Activated CD8-positive, alpha-beta memory T cell treated with anti-CD3 and anti-CD28 coated beads for 48 hours (primary cell): ENCODE results near the gene RECQL.
"Not testable (repeated sequence)": the region's sequence is repeated elsewhere in the genome, so short reads cannot be mapped to it uniquely, and the experiment has no call there.

Source experiments
- DNase-seq, 3 experiments: peaks; one replicate each; pipeline ENCODE4 v3.0.0-alpha.2; 2020; ENCODE audit warnings: low read depth in 2 of 3, low spot score in 2 of 3

RECQL gene

GRCh38 chr12:21505888-21506287 lies 4.5 kb upstream of the RECQL start:
- DNase-seq, result no peak

- DNase-seq, result no peak
Measured at GRCh38 chr12:21502872-21503271, 1.4 kb upstream of the RECQL start.

DNA sequence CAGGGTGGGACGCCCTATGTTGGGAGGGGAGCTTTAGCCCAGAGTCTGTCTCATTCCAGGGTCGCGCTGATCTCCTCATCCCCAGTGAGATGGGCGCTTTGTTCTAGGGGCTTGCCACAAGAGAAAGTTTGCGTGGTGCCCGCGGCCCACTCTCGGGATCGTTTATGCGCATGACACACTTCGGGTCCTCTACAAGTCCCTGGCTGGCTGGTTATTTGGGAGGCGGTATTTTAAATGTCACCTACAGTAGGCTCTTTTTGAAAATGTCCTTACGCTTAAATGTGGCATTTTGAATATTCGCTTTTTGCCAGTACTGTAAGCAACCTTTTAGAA lies 695 bp upstream of the RECQL start:
- peak in 1 of 3 experiments; percentile 21 for DNase-seq

DNA sequence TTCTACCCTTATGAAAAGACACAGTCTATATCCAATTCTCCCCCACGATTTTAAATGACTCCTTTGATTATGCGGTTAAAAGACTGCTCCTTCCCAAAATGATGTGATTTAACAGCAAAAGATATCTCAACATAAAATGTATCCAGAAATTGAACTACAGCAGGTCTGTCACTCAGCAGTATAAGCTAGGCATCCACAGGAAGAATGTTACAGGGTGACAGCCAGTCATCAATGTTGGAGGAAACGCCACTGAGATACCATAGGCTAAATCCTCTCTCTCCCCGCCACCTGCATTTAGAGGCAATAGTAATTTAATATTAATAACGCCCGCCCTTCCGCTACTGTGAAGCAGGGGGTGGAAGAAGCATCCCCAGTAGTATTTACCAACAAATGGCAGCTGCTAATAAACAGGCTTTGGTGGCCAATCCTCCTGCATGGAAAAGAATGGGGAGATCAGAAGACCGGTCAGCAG lies 613 bp downstream of the RECQL start:
- DNase-seq, result no peak

- no peak for DNase-seq
Measured at GRCh38 chr12:21499765-21500164, 1.7 kb downstream of the RECQL start.

- no peak for DNase-seq
Measured at GRCh38 chr12:21485998-21486397, 15.4 kb downstream of the RECQL start.

- no peak for DNase-seq
Measured at GRCh38 chr12:21483531-21483930, 17.9 kb downstream of the RECQL start.

DNA sequence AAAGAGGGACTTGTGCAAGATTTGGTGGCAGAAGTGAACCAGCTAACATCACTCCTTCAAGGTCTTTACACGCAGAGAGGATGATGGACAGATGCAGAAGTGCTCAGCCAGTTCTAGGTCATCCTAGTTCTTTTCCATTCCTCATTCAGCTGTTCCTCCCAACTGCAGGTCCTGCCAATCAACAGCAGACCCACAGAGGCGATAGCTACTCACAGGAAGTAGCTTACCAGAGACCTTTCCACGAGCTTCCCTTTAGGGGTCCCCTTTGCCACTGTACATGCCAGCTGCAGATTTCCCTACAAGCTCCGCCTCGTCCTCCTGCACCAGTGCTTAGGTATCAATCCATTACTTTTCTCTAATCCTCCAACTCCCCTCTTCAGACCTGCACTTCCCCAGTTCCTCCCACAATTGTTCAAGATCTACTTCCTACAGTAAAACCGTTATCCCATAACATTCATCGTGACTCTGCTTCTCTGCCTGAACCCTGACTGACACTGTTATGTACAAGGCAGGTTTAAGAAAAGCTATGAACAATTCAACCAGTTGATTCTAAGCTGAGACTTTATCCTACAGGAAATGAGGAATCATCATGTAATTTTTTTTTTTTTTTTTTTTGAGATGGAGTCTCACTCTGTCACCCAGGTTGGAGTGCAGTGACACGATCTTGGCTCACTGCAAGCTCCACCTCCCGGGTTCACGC lies 22.5 kb downstream of the RECQL start:
- DNase-seq, result no peak

GRCh38 chr12:21476949-21477348 lies 24.5 kb downstream of the RECQL start:
- no peak for DNase-seq

DNA sequence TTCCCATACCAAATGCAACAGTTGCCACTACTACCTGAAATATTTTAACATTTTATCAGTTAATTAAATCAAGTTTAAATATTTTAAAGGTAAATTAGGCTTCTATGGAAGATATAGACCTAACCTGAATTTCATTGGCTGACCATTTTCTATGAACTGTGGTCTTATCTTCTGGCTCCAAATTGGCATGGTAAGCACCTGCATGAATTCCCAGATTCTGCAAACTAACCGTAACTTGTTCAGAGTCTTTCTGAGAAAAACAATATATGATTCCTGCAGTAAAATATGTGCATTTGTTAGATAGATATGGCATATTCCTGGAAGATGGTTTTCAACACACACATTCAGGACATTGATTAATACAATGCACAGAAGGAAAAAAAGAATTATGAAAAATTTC lies 25.9 kb downstream of the RECQL start:
- no peak for DNase-seq

- DNase-seq, result no peak
Measured at GRCh38 chr12:21472197-21472823, 29.1 kb downstream of the RECQL start.

- no peak for DNase-seq
Measured at GRCh38 chr12:21471294-21471693, 30.1 kb downstream of the RECQL start.

DNA sequence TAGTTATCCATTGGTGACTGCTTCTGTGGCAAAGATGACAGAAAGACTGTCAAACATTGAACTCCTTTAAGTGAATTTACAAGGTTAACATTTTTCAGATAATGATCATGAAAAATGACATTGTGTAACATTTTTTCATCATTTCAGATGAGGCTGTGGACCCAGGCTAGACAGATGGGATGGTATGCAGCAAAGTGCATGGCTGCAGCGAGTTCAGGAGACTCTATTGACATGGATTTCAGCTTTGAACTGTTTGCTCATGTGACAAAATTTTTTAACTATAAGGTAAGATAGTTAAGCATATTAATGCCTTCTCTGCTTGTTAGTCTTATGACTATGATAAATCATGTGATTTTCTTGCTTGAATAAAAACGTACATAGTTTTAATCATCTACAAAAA lies 34.1 kb downstream of the RECQL start:
- not testable (repeated sequence) for DNase-seq

DNA sequence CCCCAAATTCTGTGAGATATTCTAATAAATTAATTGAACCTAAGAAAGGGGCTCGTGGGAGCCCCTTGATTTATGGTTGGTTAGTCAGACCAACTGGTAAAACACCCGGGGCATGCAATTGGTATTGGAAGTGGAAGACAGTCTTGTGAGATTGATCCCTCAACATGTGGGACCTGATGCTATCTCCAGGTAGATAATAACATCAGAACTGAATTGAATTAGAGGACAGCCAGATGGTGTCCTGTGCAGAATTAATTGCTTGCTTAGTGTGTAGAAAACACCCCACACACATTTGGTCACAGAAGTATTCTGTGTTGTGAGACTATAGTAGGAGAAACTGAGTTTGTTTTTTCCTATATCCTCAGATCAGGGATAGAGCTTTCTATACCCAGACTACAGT lies 42.0 kb downstream of the RECQL start:
- no peak for DNase-seq

GRCh38 chr12:21456291-21456780 lies 45.1 kb downstream of the RECQL start:
- DNase-seq, result peak in 1 of 3 experiments; percentile 11

DNA sequence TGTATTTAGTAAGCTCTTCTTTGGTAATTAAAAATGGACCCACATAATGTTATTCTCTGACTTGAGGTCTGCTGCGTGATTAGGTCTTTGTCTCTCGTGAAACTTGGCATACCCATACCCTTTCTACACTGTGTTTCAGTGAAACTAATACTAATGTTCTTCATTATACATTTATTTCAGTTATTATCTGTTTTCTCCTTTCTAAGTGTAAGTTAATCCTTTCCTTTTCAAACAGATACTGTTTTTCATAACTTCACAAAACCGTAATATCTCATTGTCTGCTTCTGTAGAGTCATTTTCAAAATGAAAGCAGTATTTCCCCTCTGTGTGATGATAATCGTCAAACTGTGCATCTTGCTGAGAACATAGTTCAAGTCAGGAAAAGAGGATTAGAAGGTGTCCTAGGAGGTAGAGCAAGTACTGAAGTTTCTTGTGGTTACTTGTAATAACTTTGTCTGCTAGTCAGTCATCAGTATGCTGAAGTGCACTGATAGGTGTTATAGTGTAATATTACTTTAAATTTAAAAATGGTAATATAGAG lies 48.1 kb downstream of the RECQL start:
- no peak for DNase-seq

- DNase-seq, result no peak
Measured at GRCh38 chr12:21451529-21451928, 49.9 kb downstream of the RECQL start.

DNA sequence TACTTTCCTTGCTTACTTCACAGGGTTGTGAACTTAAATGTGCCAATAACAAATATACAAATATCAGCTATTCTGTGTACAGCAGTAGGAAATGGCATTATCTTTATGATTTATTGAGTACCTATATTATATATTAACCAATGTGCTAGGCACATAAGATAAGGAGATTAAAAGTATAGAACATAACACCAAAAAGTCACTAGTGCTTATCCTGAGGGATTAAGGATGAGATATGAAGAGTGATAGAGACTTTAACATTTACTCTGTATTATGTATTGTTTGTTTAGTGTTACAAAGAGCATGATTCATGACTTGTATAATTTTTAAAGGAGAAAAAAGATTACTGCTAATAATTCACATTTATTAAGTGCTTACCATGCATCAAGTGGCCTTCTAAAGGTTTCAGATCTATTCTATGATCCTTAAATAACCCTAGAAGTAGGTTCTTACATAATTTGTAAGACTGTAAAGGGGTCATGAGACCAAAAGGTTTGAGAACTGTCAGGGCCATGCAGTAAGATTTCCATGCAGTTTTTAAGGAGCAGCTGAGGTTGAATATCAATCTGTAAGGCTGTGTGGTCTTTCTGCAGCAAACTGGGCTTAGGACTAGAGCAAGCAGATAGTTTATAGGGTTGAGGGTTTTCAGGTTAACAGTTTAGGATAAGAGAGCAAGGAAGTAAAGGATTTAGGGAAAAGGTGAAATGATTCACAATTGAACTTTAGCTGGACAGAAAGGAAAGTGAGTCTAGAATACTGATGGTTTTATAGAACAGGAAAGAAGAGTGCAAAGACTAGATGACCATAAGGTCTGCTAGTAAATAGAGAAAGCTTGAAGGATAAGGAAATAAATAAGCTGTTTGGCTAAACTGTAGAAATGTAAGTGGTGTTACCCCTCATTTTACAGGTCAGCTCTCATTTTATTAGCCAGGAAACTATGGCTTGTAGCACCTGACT lies 57.0 kb downstream of the RECQL start:
- DNase-seq, result no peak

DNA sequence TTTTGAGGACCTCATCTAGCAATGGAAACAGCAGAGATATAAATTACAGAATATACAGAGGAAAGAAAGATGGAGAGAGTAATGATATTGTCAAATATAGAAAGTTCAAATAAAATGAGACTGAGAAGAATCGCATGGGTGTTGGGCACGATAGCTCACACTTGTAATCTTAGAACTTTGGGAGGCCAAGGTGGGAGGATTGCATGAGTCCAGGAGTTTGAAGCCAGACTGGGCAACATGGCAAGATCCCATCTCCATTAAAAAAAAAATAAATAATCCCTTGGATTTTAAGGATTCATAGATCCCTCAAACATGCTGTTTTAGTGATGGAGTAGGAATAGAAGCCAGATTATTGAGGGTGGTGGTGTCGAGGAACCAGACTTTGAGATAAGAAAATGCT lies 62.1 kb downstream of the RECQL start:
- DNase-seq, result no peak

DNA sequence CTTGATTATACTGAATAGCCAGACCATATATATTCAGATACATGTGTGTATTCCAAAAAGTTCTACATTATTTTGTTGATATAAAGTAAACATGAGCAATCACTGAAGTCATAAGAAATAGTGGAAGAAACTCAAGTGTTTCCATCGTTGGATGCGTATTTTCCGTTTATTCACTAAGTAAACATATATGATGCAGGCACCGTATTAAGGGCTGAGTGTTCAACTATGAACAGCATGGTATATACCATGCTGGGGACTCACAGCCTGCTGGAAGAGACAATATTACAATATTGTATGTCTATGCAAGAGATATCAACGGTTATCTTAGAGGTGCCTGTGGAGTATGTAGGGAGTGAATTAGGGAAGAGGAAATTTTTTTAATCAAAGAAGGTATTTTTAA lies 62.8 kb downstream of the RECQL start:
- DNase-seq, result no peak

DNA sequence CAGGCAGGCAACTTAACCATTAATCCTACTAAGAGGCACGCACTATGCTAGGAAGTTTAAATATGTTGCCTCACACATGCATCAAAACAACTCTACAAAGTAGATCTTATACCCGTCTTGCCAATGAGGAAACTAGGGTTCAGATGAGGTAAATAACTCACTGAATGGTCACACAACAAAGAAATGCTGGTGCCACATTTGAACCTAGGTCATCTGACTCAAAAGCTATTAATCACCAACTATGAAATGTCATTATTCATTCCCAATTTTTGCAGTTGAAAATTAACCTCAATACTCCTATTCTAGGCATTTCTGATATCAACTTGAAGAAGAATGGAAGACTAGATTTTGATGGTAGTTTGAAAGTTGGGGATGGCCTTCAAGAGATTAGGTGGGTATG lies 66.7 kb downstream of the RECQL start:
- no peak for DNase-seq
